Measurements from ENCODE around the gene REN.

REN gene

DNA sequence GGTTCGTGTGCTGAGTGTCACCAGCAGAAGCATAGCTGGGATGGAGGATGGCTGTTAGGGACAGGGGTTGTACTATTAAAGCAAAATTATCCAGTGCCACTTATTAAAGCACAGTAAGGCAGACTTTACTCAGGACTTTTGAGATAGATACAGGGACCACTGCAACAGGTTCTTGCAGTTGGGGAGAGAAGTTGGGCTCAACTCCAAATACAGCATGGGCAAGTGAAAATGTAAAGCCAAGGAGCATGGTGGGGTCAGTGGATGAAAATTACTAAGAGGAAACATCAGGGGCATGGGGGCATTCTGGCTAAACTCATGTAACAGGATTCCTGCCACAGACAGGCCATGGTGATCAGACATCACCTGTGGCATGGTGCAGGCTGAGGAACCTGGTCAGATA, 15.0 kb upstream of the REN start:
- H3K4me3 ChIP-seq, result no peak overlapping the region
- no peaks in the 10 kb centered on the region for H3K36me3 ChIP-seq (ENCODE audit: insufficient read depth, low read length)
- H3K9ac ChIP-seq (ENCODE audit: insufficient read length), result no peak overlapping the region
- H3K9me3 ChIP-seq (ENCODE audit: low read depth, low read length), result no peaks in the 10 kb centered on the region
- no peak for DNase-seq (ENCODE audit: low read depth, low spot score)
- TF ChIP-seq EZH2 (IDR thresholded peaks at IDR 0.05), result no peak
- no peak for TF ChIP-seq FOXP2 (optimal IDR thresholded peaks at IDR 0.05; ENCODE audit: control extremely low read depth, extremely low read length, insufficient read depth)
- no peak for TF ChIP-seq POLR2AphosphoS5 (IDR thresholded peaks at IDR 0.05; ENCODE audit: borderline replicate concordance, low read depth, low read length)
- no peak overlapping the region for H3K27ac ChIP-seq

DNA sequence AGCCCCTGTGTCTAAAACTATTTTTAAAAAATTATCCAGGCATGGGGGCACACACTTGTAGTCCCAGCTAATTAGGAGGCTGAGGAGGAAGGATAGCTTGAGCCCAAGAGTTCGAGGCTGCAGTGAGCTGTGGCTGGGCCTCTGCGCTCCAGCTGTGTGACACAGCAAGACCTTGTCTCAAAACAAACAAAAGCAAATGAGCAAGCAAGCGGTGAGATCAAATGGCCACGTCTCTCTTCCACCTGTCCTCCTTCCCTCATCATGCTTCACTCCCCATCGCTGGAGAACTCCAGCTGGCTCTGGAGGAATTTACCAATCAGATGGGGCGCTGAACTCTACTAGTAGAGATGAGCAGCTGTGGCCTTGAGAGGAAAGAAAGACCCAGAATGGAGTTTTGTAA, 14.0 kb upstream of the REN start:
- Histone ChIP-seq H3K9me3 (ENCODE audit: low read depth, low read length) (no peaks in the 10 kb centered on the region), H3K9ac (ENCODE audit: insufficient read length) (no peak overlapping the region), H3K4me3 (no peak overlapping the region), H3K36me3 (ENCODE audit: insufficient read depth, low read length) (no peaks in the 10 kb centered on the region), H3K27ac (no peak overlapping the region)
- DNase-seq (ENCODE audit: low read depth, low spot score), result no peak
- TF ChIP-seq POLR2AphosphoS5 (IDR thresholded peaks at IDR 0.05; ENCODE audit: borderline replicate concordance, low read depth, low read length) (no peak), FOXP2 (optimal IDR thresholded peaks at IDR 0.05; ENCODE audit: control extremely low read depth, extremely low read length, insufficient read depth) (no peak), EZH2 (IDR thresholded peaks at IDR 0.05) (no peak)

GRCh38 chr1:204178487-204179281, 12.5 kb upstream of the REN start:
- H3K9ac ChIP-seq (ENCODE audit: insufficient read length), result no peak overlapping the region
- no peak for DNase-seq (ENCODE audit: low read depth, low spot score)

DNA sequence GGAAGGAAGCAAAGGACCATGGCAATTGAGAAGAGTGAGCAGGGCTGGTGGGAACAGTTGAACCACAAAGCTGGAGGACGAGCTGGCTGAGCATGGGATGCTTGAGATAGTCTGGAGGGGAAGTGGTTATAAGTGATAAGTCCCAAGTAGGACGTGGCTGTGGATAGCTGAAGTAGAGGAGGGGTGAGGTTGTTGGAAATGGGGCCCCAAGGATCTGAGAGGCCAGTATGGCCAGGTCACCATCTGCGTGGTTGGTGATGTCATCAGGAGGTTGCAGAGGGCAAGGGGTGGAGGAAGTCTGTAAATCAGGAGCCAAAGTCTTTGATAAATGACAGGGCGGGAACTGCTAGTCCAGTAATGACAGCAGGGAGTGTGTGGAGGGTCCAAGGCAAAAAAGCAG, 11.0 kb upstream of the REN start:
- Histone ChIP-seq H3K36me3 (ENCODE audit: insufficient read depth, low read length) (no peaks in the 10 kb centered on the region), H3K9ac (ENCODE audit: insufficient read length) (no peak overlapping the region), H3K27ac (no peak overlapping the region), H3K4me3 (no peak overlapping the region), H3K9me3 (ENCODE audit: low read depth, low read length) (no peaks in the 10 kb centered on the region)
- TF ChIP-seq EZH2 (IDR thresholded peaks at IDR 0.05), result no peak
- DNase-seq (ENCODE audit: low read depth, low spot score), result no peak

More at GRCh38 chr1:204178487-204179281, 12.5 kb upstream of the REN start:
- no peak overlapping the region for H3K27ac ChIP-seq
- no peaks in the 10 kb centered on the region for H3K36me3 ChIP-seq (ENCODE audit: insufficient read depth, low read length)
- no peaks in the 10 kb centered on the region for H3K9me3 ChIP-seq (ENCODE audit: low read depth, low read length)
- TF ChIP-seq FOXP2 (optimal IDR thresholded peaks at IDR 0.05; ENCODE audit: control extremely low read depth, extremely low read length, insufficient read depth) (no peak), EZH2 (IDR thresholded peaks at IDR 0.05) (no peak), POLR2AphosphoS5 (IDR thresholded peaks at IDR 0.05; ENCODE audit: borderline replicate concordance, low read depth, low read length) (no peak)
- H3K4me3 ChIP-seq, result no peak overlapping the region

DNA sequence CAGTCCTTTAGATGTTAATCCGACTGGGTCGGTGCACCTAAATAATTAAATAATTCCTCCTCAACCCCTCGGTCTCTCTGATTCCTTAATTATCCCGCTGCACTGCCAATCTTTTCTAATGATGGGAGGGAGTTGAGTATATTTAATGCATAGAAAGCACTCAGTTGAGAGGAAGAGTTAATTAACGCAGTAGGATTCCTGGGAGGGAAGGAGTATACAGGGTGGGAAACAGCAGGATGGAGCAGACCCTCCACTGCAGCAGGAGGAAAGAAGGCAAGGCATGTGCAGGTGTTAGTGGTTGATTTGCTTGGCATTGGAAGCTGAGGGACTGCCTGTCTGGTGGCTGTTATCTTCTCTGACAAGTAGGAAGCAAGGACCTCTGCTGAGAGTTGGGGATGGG, 9.9 kb upstream of the REN start:
- DNase-seq (ENCODE audit: low read depth, low spot score), result no peak
- Histone ChIP-seq H3K9me3 (ENCODE audit: low read depth, low read length) (no peaks in the 10 kb centered on the region), H3K27ac (no peak overlapping the region), H3K4me3 (no peak overlapping the region), H3K9ac (ENCODE audit: insufficient read length) (no peak overlapping the region), H3K36me3 (ENCODE audit: insufficient read depth, low read length) (no peaks in the 10 kb centered on the region)
- no peak for TF ChIP-seq FOXP2 (optimal IDR thresholded peaks at IDR 0.05; ENCODE audit: control extremely low read depth, extremely low read length, insufficient read depth)
- no peak for TF ChIP-seq POLR2AphosphoS5 (IDR thresholded peaks at IDR 0.05; ENCODE audit: borderline replicate concordance, low read depth, low read length)
- TF ChIP-seq EZH2 (IDR thresholded peaks at IDR 0.05), result no peak

GRCh38 chr1:204174958-204175357, 8.8 kb upstream of the REN start:
- no peak overlapping the region for H3K4me3 ChIP-seq
- H3K9ac ChIP-seq (ENCODE audit: insufficient read length), result no peak overlapping the region
- no peaks in the 10 kb centered on the region for H3K9me3 ChIP-seq (ENCODE audit: low read depth, low read length)
- no peak overlapping the region for H3K27ac ChIP-seq
- TF ChIP-seq FOXP2 (optimal IDR thresholded peaks at IDR 0.05; ENCODE audit: control extremely low read depth, extremely low read length, insufficient read depth) (no peak), EZH2 (IDR thresholded peaks at IDR 0.05) (no peak), POLR2AphosphoS5 (IDR thresholded peaks at IDR 0.05; ENCODE audit: borderline replicate concordance, low read depth, low read length) (no peak)
- DNase-seq (ENCODE audit: low read depth, low spot score), result no peak
- H3K36me3 ChIP-seq (ENCODE audit: insufficient read depth, low read length), result no peaks in the 10 kb centered on the region

GRCh38 chr1:204172404-204173029, 6.4 kb upstream of the REN start:
- no peak for DNase-seq (ENCODE audit: low read depth, low spot score)
- no peaks in the 10 kb centered on the region for H3K36me3 ChIP-seq (ENCODE audit: insufficient read depth, low read length)
- no peak overlapping the region for H3K9ac ChIP-seq (ENCODE audit: insufficient read length)
- TF ChIP-seq FOXP2 (optimal IDR thresholded peaks at IDR 0.05; ENCODE audit: control extremely low read depth, extremely low read length, insufficient read depth), result no peak
- H3K4me3 ChIP-seq, result no peak overlapping the region
- no peak overlapping the region for H3K27ac ChIP-seq
- H3K9me3 ChIP-seq (ENCODE audit: low read depth, low read length), result no peaks in the 10 kb centered on the region

DNA sequence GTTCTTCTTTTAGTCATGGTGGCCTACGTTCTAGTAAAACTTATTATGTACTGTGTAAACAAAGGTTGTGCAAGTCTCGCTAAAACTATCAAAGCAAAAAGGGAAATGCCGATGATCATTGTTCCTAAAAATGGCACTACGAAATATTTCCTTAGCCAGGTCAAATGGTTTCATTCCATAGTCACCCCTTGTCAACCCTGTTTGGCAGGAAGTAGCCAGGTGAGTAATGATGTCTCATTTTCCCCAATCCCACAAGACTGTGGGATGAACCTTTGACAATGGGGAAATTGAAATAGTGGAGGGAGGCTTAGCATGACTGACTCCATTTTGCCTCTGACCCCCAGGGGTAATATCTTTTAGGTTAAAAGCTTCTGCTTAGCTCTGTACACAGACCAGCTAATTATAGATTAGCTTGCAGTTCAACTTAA, 5.6 kb upstream of the REN start:
- no peak overlapping the region for H3K9ac ChIP-seq (ENCODE audit: insufficient read length)
- no peak overlapping the region for H3K27ac ChIP-seq
- no peak for DNase-seq (ENCODE audit: low read depth, low spot score)
- H3K4me3 ChIP-seq, result no peak overlapping the region
- H3K36me3 ChIP-seq (ENCODE audit: insufficient read depth, low read length), result no peaks in the 10 kb centered on the region
- TF ChIP-seq EZH2 (IDR thresholded peaks at IDR 0.05), result no peak
- no peak for TF ChIP-seq FOXP2 (optimal IDR thresholded peaks at IDR 0.05; ENCODE audit: control extremely low read depth, extremely low read length, insufficient read depth)
- TF ChIP-seq POLR2AphosphoS5 (IDR thresholded peaks at IDR 0.05; ENCODE audit: borderline replicate concordance, low read depth, low read length), result no peak
- no peaks in the 10 kb centered on the region for H3K9me3 ChIP-seq (ENCODE audit: low read depth, low read length)
